ENCODE measurements around the gene HSD17B14. TPM values are rescaled to one million over a fixed set of nuclear protein-coding genes. Genes with fewer than 3 reads are reported as not detected.
"Not testable (repeated sequence)": the region's sequence is repeated elsewhere in the genome, so short reads cannot be mapped to it uniquely, and the experiment has no call there.

The HSD17B14 gene
- total RNA-seq, 3 donors from 2014 or later = 2.4 to 10.1 (median 2.4) TPM

GRCh38 chr19:48794291-48794690 lies 42.0 kb downstream of the HSD17B14 start:
- DNase-seq (no peak), ATAC-seq (no peak)
- H3K4me1 ChIP-seq (ENCODE audit: low read depth) = peaks cover 4% of the 10 kb centered on the region
- H3K4me3 ChIP-seq = no peak overlapping the region
- intact Hi-C loops (cut with DNase I, micrococcal nuclease) = loop anchor here in 1 of 2 donors (5.0 to 10.0 kb wide), 2 partner anchors 43 to 181 kb away; partner anchors contain the start of gene HSD17B14
- no peaks in the 10 kb centered on the region for H3K9me3 ChIP-seq
- no peak for TF ChIP-seq CTCF (IDR thresholded peaks at IDR 0.05)
- no peaks in the 10 kb centered on the region for H3K36me3 ChIP-seq (ENCODE audit: low read depth)

- no peak for TF ChIP-seq CTCF (IDR thresholded peaks at IDR 0.05)
- Histone ChIP-seq H3K4me3 (no peak overlapping the region), H3K9me3 (no peaks in the 10 kb centered on the region), H3K4me1 (ENCODE audit: low read depth) (peaks cover 4% of the 10 kb centered on the region), H3K36me3 (ENCODE audit: low read depth) (no peaks in the 10 kb centered on the region)
- ATAC-seq (no peak), DNase-seq (no peak)
- intact Hi-C loops (cut with DNase I, micrococcal nuclease) = loop anchor here in 1 of 2 donors (5.0 to 10.0 kb wide), 2 partner anchors 44 to 182 kb away; partner anchors contain the start of gene HSD17B14
Measured at GRCh38 chr19:48793271-48793670, 43.0 kb downstream of the HSD17B14 start.

GRCh38 chr19:48787331-48787730 lies 49.0 kb downstream of the HSD17B14 start:
- DNase-seq; H3K4me1 ChIP-seq (ENCODE audit: low read depth); ATAC-seq; H3K9me3 ChIP-seq; H3K36me3 ChIP-seq (ENCODE audit: low read depth); H3K4me3 ChIP-seq; intact Hi-C loops (cut with DNase I, micrococcal nuclease): not testable (repeated sequence)

- H3K4me3 ChIP-seq; H3K36me3 ChIP-seq (ENCODE audit: low read depth); intact Hi-C loops (cut with DNase I, micrococcal nuclease): not testable (repeated sequence)
Measured at GRCh38 chr19:48786422-48786821, 49.9 kb downstream of the HSD17B14 start.

GRCh38 chr19:48784527-48784926 lies 51.8 kb downstream of the HSD17B14 start:
- no peak for TF ChIP-seq CTCF (IDR thresholded peaks at IDR 0.05)
- intact Hi-C loops (cut with DNase I, micrococcal nuclease) = no loop called here
- DNase-seq = no peak
- H3K4me3 ChIP-seq = no peak overlapping the region
- no peaks in the 10 kb centered on the region for H3K36me3 ChIP-seq (ENCODE audit: low read depth)
- no peaks in the 10 kb centered on the region for H3K9me3 ChIP-seq
- ATAC-seq = no peak
- no peaks in the 10 kb centered on the region for H3K4me1 ChIP-seq (ENCODE audit: low read depth)

More at GRCh38 chr19:48786422-48786821, 49.9 kb downstream of the HSD17B14 start:
- H3K9me3 ChIP-seq; H3K4me1 ChIP-seq (ENCODE audit: low read depth); ATAC-seq; DNase-seq: not testable (repeated sequence)

- DNase-seq = no peak
- Histone ChIP-seq H3K4me1 (ENCODE audit: low read depth) (no peaks in the 10 kb centered on the region), H3K4me3 (no peak overlapping the region), H3K9me3 (no peaks in the 10 kb centered on the region), H3K36me3 (ENCODE audit: low read depth) (no peaks in the 10 kb centered on the region)
- TF ChIP-seq CTCF (IDR thresholded peaks at IDR 0.05) = no peak
- intact Hi-C loops (cut with DNase I, micrococcal nuclease) = no loop called here
- peak; percentile 26 for ATAC-seq
Measured at GRCh38 chr19:48780631-48781391, 55.5 kb downstream of the HSD17B14 start.
